HG02981 (cell line): ENCODE data around the gene NACC2.
"Not testable (repeated sequence)": the region's sequence is repeated elsewhere in the genome, so short reads cannot be mapped to it uniquely, and the experiment has no call there.

ENCODE experiments used
- ATAC-seq: cut with Tn5 transposase; IDR thresholded peaks from one replicate; pipeline ENCODE4 v1.9.1; 2021; ENCODE audit warnings: mild to moderate bottlenecking, moderate library complexity; ENCODE audit not compliant: unreplicated experiment

Gene NACC2

DNA sequence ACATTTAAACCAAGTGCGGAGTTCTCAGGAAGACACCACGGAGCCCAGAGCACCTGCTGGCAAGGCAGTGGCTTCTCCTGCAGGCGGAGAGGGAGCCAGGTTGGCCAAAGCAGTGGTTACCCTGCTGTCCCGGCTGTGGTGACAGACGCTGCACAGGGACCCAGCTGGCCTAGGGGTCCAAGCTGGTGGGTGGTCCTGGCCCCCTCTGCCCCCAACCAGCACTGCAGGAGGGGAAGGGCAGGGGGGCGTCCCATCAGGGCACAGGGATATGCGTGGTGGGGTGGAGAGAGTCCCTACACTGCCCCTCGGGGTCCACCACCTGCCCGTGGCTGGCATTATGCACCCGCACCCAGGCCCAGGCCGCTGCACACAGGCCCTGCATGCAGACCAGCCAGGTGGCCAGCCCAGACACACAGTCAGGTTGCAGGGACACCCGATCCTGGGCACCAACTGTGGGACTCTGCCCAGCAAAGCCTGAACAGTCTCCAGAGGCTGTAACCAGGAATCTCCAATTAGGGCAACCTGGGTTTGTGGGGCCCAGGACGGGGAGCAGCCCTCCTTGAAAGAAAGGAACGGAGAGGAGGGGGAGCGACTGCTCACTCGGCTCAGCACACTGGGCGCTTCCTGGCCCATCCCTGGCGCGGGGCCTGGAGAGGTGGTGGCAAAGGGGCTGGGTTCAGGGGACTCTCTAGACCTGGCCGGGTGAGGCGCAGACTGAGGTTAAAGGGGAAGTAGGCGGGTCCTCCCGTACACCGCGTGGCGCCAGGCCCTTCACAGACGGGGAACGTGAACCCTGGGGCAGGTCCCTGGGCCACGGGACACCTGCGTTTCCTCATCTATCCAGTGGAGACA lies 46.3 kb downstream of the NACC2 start:
- no peak for ATAC-seq

DNA sequence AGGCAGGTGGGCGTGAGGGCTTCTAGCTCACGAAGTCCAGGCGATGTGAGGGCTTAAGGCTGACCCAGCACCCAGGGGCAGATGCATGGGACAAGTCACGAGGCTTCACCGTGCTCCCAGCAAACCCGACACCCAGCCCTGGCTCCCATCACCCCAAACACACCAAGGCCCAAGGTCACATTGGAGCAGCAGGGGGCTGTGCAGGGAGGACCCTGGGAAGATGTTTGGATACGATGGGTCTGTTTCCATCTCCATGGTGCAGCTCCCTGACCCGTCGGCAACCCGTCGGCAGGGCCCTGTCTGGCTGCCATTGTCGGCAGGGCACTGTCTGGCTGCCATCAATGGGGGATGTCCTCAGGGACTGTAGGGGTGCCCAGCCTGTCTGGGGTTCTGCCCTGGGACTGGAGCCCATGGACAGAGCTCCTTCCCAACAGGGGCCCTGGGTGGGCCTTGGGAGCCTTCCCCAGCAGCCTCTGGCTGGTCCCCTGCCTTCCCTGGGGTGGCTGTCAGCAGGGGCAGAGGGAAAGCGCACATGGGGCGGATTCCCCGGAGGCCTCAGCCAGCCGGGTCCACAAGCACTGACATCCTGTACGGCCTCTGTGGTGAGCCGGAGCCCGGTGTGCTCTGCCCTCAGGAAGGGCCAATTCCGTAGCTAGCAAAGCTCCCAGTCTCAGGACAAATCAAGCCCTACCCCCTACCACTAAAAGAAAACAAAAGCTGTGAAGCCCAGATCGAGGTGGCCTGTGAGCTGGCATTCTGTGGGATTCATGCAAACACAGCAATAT lies 47.1 kb downstream of the NACC2 start:
- no peak for ATAC-seq

DNA sequence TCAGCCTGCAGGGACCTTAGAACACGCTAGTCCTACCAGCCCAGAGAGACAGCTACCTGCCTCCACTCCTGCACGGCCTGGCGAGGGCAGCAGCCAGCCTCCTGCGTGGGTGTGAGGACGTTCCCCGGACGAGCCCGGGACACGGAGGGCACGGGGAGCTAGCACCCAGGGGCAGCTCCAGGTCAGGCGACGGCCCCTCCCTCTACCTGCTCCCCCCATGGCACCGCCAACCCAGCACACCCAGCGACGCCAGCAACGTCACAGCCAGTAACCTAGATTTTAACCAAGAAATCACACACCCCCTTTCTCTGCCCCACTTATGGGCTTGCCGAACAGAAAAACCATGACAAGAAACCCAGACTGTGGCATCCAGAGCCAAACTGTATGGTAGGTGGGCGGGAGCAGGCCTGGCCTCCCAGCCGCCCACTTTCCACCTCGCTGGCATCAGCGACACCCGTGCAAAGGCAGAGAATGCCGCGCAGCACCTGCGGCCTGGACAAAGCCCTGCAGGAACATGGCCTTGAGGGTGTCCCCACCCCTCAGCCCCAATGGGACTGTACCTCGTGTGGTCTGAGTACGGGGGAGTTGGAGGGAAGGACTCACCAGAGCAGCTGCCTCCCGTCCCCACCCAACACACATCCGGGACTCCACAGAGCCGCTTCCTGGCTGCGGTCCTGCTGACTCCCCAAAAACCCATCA lies 47.9 kb downstream of the NACC2 start:
- no peak for ATAC-seq

DNA sequence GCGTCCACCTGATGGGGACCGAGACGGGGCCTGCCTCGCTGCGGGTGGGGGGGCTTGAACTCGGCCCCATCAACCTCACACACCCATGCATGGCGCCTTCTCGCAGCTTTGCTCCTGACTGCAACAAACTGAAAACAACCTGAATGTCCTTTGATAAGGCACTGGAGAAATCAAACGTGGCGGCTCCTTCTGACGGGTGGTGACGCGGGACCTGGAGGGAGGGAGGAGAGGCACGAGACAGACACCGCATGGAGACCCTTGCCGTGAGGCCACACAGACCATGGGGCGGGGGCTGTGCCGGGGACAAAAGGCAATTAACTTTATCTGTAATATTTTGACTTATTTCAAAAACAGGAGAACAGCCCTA lies 48.6 kb downstream of the NACC2 start:
- ATAC-seq: no peak

DNA sequence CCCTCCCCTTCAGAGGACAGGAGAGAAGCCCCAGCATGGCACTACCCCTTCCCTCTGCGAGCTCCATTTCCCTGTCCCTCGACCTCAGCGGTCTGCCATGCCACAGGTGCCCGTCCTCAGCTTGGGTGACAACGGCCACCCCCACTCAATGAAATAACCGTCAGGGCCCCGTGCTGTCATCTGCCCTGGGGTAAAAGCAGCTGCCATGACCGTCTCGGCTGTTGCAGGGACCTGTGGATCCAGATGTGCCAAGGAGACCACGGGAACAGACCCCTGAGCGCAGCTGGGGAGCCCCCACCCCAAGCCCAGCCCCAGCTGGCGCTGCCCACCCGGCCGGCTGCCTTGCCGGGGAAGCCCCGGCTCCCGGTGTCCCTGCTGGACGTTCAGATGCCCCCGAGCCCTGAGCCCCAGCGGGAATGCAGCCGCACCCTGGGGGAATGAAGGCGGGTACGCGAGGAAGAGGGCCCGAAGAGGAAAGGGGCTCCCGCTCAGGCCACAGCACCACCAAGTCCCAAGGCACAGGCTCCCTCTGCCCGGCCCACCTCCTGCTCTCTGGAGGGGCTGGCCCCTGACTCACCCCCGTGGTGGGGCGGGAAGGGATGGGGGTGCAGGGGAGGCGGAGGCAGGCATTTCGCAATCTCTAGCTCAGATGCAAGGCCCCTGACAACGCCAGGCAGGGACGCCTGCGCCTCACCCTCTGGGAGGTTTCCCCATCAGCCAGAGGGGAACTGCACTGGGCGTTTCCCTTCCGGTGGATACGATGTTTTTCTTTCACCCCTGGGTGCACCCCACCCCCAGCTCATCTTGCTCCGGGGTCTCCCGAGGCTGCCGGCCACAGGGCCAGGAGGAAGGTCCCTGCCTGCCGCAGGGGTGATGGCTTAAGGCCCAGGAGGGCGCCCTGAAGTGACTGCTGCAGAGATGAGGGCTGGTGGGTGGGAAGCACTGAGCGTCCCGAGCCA lies 49.2 kb downstream of the NACC2 start:
- ATAC-seq: no peak

DNA sequence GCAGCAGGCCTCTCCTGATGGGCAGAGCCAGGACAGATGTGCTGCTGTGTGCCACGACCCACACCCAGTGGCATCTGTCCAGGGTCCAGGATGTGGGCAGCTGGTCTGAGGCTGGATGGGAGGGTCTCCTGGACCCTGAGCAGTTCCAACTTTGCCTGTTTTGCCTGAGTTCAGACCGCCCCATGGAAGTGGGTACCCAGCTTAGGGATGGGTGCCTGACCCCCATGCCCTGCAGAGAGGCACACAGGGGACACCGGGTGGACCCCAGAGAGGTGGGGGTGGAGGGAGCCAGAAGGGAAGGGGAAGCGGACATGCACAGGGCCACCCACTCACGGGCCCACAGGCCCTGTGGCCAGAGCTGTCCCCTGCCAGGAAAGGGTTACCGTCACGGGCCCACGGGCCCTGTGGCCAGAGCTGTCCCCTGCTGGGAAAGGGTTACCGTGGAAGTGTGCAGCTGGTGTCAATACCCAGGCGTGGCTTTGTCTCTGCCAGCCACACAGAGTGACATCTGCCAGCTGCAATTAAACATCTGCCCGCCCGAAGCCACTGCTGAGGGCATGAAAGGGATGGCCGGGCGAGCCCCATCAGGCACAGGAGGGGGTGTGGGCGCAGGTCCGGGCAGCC lies 50.0 kb downstream of the NACC2 start:
- no peak for ATAC-seq

DNA sequence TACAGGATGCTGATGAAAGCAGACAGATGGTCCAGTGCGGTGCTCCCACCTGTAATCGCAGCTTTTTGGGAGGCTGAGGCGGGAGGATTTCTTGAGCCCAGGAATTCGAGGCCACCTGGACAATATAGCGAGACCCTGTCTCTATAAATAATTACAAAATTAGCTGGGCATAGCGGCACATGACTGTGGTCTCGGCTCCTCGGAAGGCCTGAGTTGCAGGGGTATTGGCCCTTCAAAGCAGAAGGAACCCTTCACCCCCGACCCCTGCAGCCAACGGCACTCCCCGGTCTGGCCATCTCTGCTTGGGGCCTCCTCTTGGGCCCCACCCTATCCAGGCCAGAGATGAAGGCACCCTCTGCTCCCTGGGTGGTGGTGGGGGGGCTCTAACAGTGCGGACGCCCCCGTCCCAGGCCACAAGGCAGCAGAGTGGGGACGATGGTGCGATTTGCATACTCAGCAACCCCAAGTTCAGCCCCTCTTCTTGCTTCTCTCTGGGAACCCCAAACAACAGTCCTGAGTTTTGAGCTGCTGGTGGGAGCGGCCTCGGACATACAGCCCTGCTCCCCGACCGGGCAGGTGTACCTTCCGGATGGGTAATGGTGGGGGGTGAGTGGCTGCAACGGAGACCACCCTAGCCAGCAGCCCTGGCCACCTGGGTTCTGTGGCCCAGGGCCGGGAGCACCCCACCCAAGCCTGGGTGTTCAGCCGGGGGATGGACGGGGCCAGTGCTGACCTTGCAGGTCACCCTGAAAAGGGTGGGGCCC lies 50.7 kb downstream of the NACC2 start:
- no peak for ATAC-seq

DNA sequence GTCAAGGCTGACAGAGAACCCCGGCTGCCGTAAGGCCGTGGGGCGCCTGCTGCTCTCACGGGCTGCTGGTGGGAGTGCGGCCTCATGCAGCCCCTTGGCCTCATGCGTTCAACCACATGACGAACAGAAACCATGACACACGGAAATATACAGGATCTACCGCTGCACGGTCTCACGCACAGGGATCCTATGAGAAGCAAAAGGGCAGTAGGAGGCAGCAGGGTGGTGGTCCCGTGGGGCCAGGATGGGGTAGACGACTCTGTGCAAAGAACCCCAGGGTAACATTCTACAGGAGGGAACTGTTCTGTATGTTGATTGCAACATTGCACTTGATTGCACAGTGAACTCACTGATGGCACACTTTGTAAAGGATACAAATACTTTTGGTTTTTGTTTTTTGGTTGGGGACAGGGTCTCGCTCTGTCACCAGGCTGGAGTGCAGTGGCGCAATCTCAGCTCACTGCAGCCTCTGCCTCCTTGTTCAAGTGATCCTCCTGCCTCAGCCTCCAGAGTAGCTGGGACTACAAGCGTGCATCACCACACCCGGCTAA lies 51.6 kb downstream of the NACC2 start:
- no peak for ATAC-seq

DNA sequence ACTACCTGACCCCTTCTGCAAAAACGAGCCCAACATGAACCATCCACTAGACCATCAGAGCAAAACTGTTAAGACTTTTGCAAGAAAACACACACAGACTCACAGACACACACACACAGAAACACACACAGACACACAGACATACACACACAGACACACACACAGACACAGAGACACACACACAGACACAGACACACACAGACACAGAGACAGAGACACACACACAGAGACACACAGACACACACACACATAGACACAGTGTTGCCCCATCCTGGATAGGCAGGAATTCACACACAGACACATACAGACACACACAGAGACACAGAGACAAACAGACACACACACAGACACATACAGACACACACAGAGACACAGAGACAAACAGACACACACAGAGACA lies 52.5 kb downstream of the NACC2 start:
- no peak for ATAC-seq

DNA sequence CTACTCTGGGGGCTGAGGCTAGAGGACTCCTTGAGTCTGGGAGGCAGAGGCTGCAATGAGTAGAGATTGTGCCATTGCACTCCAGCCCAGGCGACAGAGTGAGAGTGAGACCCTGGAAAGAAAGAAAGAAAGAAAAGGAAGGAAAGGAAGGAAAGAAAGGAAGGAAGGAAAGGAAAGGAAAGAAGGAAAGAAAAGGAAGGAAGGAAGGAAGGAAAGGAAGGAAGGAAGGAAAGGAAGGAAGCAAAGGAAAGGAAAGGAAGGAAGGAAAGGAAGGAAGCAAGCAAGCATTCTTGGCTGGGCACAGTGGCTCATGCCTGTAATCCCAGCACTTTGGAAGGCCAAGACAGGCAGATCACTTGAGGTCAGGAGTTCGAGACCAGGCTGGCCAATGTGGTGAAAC lies 54.2 kb downstream of the NACC2 start:
- not testable (repeated sequence) for ATAC-seq

DNA sequence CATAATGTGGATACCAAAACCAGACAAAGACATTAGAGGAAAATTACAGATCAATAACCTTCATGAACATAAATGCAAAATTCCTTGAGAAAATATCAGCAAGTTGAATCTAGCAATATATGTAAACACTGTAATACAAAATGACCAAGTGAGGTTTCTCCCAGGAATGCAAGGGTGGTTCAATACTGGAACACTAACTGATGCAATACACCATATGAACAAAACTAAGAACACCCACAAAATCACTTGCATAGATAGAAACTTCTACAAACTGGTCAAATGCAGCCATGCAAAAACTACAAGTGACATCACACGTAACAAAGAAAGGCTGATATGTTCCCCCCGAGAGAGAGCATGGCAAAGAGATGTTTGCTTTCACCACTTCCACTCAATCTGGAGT lies 55.6 kb downstream of the NACC2 start:
- no peak for ATAC-seq

DNA sequence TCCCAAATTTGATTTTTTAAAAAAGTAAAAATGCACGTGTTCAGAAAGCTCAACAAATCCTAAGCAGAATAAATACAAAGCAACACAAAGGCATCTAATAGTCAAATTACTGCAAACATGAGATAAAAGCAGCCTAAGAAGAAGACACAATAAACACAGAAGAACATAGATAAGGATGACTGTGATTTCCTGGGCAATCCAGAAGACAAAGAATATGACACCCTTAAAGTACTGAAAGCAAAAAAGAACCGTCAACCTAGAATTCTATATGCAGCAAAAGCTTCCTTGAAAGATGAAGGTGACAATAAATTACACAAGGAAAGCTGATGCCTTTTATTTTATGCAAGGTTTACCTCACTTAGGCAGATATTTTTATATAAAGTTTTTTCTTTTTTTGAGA lies 58.2 kb downstream of the NACC2 start:
- no peak for ATAC-seq

DNA sequence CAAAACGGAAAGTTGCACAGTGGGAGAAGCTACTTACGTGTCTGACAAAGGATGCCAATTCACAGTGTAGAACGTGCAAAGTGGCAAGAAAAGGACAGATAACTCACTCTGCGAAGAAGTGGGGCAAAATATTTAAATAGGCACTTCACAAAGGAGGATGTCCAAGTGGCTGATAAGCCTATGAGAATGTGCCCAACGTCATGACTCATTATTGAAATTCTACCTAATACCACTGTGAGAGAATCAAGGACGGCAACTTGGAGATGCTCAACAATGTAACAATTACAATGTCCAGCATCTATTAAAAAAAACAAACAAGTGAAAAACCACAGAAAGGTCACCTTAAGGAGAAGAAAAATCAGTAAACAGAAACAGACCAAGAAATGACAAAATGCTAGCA lies 59.0 kb downstream of the NACC2 start:
- no peak for ATAC-seq

DNA sequence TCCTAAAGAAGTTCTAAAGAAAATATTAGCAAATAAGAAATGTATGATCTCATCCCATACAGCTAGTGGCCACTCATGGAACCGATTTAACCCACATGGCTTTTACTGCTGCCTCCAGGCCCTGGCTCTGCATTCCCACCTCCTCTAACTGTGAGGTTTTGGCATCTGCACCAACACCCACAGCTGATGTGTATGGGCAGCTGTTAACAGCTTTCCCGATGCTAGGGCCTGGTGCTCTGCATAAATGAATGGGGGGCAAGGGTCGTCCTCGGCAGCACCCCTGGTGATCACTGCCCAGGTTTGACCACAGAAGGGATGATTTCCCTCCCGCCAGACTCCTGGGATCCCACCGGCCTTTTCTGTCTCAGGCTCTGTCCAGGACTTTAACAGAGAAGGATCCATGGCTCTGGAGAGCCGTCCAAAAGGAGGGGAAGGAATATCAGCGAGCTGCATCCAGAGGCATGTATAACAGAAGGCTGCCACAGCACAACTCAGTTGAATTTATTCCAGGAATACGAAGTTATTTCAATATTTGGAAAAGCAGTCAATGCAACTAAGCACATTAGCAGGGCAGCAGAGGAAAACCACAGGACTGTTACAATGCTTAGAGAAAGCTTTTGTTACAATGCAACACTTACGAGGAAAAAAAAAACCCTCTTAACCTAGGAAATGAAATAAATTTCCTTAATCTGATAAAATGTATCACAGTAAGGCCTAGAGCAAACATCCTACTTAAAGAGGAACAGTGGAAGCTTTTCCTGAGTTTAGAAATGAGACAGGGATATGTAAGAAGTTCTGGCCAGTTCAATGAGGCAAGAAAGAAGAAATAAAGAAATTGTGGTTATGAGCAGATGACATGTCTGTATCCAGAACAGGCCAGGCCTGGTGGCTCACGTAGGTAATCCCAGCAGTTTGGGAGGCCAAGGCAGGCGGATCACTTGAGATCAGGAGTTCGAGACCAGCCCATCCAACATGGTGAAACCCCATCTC lies 63.1 kb downstream of the NACC2 start:
- ATAC-seq: no peak

DNA sequence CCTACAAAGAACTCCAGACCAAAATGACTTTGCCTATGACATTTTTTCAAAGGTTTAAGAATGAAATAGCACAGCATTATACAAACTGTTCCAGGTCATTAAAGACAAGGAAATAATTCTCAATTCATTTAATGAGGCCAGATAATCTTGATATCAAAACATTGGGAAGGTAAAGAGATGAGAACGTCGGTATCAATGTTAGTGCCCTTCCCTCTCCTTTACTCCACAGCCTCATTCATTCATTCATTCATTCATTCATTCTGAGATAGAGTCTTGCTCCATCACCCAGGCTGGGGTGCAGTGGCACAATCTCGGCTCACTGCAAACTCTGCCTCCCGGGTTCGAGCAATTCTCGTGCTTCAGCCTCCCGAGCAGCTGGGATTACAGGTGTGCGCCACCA lies 64.0 kb downstream of the NACC2 start:
- ATAC-seq: no peak

DNA sequence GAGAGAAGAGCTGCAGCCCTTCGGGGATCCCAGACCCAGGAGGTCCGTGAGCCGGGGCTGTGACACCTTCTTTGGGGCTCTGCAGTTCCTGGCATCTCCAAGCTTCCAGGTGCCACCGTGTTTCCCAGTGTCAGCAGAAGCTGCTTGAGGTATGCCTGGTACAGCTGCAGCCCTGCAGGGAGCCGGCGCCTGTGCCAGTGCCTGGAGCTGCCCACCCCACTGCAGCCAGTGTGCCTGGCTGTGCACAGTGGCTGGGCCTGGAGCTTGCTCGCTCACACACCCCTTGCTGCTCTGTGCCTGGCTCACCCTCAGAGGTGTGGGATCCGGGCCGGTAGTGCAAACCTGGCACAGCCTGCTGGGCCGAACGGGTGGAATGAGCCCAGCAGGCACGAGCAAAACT lies 65.5 kb downstream of the NACC2 start:
- ATAC-seq: no peak

DNA sequence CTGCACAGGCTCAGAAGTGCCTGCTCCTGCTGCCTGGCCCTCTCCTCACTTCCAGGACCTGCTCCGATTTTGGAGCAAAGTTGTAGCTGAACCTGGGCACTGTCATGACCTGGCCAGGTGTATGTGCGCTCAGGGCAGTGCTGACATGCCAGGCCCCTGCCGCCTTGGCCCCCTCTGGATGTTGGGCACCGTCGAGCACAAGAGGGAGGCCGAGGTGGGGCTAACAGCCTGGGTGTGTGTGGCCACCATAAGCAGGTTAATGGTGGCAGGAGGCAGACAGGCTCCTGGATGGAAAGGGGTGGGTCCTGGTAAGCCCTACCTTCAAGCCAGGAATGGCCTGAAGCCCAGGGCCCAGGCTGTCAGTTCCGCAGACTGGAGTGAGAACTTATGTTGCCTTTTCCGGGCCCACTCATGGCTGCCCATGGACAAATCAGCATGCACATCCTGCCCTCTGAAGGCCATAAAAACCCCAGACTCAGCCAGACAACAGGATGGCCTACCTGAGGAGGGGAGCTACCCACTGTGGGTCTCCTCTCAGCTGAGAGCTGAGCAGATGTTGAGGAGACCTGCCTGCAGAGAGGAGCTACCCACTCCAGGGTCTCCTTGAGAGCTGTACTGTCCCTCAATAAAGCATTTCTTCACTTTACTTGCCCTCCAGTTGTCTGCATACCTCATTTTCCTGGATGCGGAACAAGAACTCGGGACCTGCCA lies 66.2 kb downstream of the NACC2 start:
- ATAC-seq: no peak
